HPDE6-E6E7 (cell line): Measurements from ENCODE around the gene PTPRA.

Experiments
- DNase-seq: peaks from one replicate; pipeline ENCODE4 v3.0.0; 2011; ENCODE audit warnings: missing footprints; ENCODE audit errors: extremely low spot score

The PTPRA gene

DNA sequence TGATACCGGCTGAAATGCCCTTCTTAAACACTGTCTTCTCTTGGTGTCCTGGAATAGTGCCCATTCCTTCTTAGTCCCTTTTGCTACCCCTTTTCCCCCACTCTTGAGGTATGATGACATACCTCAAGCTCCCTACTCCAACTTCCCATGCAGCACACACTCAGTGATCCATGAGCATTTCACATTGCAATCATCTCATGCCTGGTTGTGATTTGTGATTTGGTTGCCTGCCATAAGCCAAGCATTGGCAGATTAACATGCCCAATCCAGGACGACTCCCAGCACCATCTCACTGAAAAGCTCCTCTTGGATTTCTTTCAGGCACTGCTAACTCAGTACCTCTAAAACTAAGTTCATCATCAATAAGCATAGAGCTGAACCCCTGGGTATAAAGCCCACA is 14.7 kb upstream of the PTPRA start:
- DNase-seq, result no peak

DNA sequence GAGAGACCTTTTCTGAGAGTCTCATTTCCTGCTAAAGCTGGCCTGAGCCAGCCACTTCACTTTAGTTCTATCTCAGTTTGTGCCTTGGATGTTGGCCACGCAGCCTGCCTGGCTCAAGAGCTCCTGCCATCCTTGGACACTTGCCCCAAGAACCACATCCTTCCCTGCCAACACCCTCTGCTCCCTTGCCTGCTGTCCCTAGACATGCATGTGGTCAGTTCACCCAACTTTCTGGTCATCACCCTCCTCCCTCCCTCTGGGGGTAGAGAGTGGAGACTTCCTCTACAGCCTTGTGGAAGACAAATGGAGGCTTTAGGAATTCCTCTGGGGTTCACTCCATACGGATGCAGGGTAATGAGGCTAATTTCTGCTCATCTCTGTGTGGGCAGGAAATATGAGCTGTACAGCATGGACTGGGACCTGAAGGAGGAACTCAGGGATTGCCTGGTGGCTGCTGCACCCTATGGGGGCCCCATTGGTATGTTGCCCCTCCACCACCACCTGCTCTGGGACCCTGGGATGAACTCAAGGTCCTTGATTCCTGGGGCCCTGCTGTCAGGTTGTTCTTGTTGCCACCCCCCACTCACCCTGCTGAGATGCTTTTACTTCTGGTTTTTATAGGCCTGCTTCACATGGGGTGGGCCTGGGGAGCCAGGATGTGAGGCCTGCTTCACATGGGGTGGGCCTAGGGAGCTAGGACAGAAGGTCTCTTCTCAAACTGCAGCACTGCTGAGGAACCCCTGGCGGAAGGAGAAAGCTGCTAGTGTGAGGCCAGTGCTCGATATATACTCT is 13.8 kb upstream of the PTPRA start:
- no peak for DNase-seq

DNA sequence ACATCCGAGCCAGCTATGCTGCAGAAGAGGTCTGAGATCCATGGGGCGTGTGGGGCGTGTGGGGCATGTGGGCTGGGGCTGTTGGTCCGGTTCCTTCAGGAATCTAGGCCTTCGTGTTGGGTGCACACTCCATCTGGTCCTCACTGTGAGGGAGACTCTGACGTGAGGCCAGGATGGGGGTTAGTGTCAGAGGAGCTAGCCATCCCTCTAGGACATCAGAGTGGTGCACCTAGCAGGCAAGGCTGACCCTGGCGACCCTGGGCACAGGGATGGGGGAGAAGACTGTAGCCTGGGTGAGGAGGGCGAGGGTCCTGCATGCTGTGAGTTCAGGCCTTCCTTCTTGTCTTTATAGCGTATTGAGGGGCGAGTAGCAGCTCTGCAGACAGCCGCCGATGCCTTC is 8.7 kb upstream of the PTPRA start:
- no peak for DNase-seq

DNA sequence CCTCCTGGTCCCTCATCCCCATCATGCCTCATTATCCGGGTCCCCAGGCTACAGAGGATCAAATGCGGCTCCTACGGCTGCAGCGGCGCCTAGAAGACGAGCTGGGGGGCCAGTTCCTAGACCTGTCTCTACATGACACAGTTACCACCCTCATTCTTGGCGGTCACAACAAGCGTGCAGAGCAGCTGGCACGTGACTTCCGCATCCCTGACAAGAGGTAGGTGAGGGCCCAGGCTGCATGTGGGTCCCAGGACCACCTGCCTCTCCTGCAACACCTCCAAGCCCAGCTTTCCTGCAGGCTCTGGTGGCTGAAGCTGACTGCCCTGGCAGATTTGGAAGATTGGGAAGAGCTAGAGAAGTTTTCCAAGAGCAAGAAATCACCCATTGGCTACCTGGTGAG is 8.2 kb upstream of the PTPRA start:
- no peak for DNase-seq

DNA sequence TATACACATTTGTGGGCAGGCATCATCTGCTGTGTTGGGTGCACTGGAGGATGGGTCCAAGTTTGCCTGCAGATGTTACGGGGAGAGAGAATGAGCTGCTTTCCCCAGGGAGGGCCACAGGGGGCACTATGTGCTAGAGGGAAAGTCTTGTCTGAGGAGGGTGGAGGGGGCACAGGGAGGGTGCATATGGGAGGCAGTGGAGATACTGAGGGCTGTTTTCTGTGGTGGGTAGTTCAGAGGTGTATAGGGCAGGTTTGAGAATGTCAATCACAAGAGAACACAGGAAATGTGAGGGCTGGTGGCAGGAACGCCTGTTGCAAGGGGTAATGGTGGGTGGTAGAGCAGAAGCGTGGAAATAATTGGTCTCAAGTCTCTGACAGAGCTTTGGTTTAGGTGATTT is 7.7 kb upstream of the PTPRA start:
- DNase-seq, result no peak

DNA sequence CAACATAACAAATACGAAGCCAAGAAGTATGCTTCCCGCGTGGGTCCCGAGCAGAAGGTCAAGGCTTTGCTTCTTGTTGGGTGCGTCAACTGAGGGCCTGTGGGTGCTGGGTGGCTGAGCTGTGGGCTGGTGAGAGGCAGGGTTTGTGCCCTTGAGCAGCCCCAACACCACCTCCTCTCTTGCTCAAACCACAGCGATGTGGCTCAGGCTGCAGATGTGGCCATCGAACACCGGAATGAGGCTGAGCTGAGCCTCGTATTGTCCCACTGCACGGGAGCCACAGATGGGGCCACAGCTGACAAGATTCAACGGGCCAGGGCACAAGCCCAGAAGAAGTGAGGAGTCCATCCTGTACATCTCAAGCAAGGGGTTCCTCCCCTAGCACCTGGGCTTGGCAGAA is 7.0 kb upstream of the PTPRA start:
- no peak for DNase-seq

DNA sequence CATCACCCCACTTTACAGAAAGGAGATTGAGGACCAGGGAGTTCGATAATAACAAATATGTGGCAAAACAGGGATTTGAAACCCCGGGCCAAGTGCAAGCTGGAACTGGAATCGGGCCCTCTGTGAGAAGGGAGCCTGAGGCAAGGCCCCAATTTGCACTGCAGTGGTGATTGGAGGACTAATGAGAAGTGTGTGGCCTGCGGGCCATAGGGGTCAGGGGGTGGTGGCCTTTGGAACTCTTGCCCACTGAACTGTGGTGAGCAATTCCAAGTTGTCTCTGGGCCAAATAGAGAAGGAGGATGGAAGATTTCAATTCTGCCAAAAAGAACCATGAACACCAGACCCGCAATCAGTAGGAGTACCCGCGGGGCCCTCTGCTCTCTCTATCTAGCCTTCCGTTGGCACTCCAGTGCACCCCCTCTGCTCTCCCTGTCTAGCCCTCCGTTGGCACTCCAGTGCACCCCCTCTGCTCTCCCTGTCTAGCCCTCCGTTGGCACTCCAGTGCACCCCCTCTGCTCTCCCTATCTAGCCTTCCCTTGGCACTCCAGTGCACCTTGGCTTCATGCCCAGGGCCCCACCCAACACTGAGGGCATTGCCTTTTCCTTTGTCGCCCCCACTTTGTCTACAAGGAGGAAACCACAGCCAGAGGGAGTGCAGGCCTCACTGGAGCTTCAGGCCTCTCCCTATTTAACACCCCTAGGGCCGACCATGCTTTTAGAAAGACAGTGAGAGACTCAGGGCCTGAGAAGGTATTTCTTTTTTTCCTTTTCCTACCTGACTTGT is 6.0 kb upstream of the PTPRA start:
- DNase-seq, result no peak

DNA sequence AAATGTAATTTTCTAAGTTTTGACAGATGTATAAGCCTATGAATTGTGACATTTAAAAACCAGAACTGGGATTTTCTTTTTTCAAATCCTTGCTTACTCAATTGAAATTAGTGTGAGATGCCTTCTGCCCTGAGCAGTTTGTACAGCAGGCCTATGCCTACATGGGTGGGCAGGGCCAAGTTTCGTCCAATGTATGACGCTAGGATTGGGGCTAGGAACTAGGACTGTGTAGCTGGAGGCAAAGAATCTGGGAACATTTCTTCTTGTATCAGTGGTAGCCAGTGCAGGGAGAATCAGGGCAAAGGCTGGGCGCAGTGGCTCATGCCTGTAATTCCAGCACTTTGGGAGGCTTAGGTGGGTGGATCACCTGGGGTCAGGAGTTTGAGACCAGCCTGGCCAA is 3.9 kb upstream of the PTPRA start:
- DNase-seq, result no peak

DNA sequence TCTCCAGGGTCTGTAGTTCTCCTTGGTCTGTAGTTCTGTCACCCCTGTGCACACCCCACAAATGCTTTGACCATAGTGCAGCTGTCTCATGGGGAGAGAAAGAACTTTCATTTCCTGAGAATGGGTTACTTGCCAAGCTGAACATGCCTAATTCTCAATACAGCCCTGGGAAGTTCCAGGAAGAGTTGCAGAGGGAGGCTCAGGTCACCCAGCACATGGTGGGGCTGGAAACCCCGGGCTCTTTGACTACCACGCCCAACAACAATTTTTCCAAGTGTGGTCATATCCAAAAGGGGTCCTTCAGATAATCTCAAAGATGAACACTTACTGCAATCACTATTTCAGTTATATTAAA is 2.2 kb upstream of the PTPRA start:
- DNase-seq, result no peak

DNA sequence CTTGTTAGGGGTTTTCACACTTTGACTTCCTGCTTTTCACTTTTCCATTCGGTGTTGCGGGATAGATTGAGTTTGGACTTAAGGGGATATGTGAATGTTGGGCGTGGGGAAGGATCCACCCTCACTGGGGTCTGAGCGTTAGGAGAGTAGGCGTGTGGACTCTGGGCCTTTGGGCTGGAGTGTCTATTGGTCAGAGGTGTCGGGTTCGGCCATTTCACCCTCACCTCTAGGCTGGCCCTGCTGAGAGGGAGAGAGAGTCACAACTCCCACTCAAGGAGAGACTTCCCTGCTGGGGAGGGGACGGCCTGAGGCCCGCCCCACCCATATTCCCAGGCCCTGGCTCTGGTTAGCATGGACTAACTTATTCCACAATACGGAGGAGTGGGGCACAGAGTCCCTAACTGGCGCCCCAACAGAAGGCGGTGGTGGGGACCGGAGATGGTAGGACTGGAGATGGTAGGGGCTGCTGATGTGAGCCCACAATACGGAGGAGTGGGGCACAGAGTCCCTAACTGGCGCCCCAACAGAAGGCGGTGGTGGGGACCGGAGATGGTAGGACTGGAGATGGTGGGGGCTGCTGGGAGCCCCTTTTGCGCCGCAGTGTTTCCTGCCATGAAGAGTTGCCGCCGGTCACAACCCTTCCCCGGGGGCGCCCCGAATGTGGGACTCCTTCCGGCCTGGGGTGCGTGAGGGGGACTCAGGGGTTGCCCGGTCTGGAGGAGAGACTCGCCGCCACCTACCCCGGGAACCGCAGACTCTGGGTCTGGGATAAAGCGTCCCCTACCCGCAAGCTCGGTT is 1.4 kb upstream of the PTPRA start:
- no peak for DNase-seq

DNA sequence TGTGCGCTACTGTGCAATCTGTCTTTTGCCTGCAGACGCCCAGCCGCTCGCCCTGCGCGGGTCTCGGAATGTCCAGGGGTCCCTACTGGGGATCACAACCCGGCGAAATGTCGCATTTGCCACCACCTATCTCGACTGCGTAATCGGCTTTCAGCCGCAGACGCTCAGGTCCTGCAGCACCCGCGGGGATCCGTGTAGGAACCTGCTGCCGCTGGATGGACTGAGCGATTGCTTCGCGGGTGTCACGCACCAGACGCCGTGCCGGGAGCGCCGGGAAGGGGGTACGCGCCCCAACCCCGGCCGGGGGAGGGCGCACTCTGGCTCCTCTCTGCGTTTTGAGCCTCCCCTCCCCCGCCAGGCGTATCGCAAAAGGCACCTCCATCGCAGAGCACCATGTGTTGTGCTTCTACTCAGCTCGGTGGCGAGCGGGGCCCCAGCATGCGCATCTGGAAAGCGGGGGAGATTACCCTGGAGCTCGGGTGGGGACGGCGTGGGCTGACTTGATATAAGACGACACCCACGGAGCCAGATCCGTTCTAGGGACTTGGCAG is 747 bp upstream of the PTPRA start:
- peak; percentile 64 for DNase-seq

DNA sequence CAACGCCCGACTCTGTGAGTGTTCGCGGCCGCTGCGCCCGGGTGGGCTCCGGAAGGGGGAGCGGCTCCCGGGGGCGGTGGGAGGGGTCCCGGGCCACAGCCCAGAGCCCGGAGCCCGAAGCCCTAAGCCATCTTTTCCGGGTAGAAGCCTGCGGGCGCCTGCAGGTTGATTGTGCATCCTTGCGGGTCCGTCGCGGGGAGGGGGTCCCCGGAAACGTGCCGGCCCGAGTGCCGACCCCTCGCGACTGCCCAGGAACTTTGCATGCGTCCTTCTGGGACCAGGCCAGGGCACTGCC is 413 bp downstream of the PTPRA start:
- DNase-seq, result no peak

DNA sequence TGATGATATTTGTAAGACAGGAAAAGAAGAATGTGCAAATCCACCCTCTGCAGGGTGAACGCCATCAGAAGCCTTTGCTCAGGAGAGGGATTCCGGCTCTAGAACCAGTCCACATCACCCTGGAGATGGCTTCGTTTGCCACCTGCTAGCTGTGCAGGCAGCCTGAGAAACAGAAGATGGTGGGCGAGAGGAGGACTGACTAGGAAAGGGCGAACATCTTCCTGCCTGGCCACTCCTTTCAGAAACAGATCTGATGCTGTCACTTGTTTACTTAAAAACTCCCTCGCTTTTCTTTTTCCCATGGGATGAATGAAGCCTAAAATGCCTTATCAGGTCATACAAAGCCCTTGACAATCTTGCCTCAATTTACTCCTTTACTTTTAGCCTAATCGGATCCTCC is 1.2 kb downstream of the PTPRA start:
- DNase-seq, result no peak

DNA sequence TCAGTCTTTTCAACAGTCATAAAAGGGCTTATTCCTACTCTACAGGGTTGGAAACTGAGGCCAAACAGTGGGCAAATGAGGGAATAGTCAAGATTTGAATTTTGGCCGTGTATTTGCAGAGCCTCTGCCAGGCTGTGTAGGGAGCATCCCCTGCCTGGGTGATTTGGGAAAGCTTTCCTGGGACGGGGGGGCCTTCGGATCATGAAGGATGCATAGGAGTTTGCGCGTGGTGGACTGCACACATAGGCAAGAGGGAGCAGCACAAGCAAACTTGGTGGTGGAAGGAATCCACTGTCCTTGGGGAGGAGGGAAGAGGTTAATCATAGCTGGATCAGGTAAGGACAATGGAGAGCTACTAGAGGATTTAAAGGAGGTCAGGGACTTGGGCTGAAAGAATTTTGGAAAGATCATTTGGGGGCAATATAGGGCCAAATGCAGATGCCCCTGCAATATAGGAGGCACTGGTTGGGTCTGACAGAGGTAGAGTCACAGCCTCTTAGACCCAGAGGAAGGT is 2.5 kb downstream of the PTPRA start:
- no peak for DNase-seq

DNA sequence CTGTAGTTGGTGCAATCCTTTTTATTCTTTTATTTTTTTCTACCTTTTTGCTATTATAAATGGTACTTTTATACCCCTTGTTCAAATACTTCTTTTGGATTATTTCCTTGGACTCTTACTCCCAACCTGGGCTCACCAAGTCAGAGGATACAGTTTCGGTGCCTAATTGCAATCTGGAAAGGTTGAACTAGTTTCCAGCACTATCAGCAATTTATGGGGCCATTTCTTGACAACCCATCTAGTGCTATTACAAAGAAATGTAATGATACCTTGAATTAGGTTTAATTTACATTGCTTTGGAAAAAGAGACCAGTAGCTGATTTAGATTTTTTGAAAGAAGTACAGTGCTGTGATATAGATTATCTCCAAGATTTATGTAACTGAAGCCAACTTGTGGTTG is 5.2 kb downstream of the PTPRA start:
- DNase-seq, result no peak

DNA sequence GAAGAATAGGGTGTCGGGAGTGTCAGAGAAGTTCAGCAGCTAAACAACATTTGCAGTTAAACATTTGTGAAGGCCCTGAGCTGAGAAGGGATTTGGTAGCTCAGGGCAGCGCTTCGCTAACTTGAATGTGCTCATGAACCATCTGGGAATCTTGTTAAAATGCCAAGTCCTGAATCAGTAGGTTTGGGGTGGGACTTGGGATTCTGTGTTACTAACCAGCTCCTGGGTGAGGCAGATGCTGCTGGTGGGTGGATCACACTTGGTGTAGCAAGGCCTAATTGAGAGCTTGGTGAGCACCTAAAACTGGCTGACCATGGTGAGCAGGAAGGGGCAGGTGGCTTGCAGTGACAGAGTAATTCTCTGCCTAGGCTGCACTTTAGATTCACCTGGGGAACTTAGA is 5.9 kb downstream of the PTPRA start:
- no peak for DNase-seq

DNA sequence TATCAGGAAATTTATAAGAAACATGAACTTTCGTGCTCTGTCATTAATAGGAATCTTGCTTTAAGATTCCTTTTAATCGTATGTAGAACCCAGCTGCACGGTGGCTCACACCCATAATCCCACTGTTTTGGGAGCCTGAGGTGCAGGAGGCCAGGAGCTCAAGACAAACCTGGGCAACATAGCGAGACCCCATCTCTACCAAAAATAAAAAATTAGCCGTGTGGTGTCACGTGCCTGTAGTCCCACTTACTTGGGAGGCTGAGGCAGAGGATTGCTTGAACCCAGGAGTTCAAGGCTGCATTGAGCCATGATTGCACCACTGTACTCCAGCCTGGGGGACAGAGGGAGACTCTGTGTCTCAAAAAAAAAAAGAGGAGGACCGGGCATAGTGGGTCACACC is 7.4 kb downstream of the PTPRA start:
- no peak for DNase-seq

DNA sequence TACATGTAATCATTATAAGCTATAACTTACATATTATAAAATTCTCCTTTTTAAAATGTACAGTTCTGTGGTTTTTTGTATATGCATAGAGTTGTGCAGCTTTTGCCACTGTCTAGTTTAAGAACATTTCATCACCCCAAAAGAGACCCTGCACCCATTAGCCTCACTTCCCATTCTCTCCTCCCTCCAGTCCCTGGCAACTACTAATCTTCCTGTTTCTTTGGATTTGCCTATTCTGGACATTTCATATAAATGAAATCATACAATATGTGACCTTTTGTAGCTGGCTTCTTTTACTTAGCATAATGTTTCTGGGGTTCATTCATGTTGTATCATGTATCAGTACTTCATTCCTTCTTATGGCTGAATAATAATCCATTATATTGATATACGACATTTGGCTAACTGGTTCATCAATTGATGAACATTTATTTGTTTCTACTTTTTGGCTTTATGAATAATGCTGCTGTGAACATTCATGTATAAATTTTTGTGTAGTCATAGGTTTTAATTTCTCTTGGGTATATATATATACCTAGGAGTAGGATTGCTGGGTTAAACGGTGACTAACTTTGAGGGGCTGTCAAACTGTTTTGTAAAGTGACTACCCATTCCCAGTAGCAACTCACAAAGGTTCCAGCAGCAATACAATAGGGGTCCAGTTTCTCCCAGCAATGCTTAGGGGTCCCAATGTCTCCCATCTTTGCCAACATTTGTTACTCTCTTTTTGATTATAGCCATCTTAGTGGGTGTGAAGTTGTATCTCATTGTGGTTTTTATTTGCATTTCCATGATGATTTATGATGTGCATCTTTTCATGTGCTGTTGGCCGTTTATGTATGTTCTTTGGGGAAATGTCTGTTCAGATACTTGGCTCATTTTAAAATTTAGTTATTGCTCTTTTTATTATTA is 10.7 kb downstream of the PTPRA start:
- no peak for DNase-seq

DNA sequence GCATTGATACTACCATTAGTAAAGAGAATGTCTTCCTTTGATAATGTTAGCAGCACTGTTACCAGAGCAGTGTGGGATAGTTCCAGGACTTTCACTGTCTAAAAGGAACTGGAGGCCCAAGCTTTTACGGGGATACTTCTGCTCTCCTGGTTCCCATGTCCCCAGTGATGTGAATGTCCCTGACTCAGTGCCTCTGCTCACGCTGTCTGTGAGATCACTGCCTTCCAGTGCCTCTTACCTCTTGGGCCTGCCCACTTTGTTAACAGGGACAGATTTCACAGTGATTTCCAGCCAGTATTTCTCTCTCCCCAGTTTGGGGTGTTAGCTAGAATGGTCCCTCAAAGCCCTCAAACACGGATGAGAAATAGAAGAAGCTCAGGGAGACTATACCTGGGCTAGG is 14.4 kb downstream of the PTPRA start:
- no peak for DNase-seq

DNA sequence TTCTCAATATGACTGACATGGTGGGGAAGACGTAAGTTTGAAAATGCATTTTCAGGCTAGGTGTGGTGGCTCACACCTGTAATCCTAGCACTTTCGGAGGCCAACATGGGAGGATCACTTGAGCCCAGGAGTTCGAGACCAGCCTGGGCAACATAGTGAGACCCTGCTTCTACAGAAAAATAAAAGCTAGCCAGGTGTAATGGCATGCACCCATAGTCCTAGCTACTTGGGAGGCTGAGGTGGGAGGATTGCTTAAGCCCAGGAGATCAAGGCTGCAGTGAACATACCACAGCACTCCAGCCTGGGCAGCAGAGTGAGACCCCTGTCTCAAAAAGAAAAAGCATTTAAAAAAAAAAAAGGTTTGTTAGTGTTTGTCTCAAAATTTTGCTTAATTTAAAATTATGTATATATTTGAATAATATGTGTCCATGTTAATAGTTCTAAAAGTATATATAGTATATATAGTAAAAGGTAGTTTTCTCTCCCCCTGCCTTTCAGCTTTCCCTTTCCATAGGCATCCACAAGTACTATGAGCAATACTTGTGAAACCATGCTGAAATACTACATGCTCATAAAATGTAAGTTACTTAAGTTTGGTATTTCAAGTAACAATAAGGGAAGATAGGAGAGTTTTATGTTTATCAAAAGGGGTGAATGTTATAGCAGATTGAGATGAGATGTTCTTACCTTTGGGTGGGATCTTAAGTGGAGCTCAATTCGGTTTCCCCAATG is 15.1 kb downstream of the PTPRA start:
- DNase-seq, result no peak

DNA sequence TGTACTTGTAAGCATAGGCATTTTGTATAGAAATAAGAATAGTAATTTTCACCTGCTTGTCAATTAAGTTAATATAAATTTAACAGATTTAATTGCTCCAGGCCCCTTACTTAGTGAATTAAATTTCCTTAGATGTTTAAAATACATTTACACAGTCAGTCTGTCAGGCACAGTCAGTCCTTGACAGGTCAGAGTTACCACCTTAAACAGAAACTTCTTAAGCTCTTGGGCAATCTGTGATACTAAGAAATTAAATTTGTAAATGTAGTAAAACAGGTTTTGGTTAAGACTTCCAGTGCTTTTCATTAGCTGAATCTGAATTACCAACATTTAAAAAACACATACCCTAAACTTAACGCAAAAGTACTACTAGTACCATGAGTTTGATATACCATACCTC is 15.9 kb downstream of the PTPRA start:
- DNase-seq, result no peak
